Measurements from ENCODE around the gene LAMTOR4. TPM values are rescaled to one million over a fixed set of nuclear protein-coding genes. Genes with fewer than 3 reads are reported as not detected.

The LAMTOR4 gene
- total and polyA plus RNA-seq, 2 of the 13 experiments (the other 11 are each of a cell fraction or from before 2014, with no cell fraction given) = 115 to 118 TPM

DNA sequence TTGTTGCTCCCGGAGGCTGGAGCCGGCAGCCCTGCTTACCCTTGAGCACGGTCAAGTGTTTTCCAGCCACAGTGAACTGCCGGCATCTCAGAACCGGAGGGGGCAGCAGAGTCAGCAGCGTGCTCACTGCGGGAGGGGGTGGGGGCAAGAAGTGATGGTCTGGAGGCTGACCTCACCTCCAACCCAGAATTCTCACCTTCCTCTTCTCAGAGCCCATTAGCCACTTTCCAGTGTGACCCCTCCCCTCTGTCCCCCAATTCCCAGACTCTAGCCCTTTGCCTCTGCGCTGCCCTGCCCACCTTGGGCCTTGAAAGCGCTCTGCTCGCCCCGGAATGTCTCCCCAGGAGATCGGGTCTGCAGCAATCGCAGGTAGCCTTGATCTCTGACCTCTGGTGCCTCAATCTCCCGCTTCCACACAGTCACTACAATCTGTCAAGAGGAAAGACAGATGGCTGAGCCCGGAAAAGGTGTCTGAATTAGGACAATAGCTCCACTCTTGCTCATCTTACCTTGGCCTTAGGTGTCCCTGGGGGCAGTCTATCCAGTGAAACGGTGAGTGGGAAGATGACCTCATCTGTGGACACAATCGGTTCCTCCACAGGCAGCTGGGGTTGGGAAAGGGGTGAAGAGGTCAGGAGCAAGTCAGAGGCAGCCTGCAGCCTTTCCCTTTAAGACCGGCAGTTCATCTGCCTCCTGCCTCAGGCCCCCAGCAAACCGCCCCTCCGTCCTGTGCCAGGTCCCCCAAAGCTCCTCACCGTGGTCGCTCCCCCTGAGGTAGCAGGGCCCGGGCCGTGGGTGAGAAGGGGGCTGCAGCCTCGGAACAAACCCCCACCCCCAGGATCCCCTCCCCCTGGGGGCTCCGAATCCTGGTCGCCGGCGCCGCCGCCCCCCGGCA is 8.9 kb downstream of the LAMTOR4 start (continued):
- TF ChIP-seq, protein P1, sequence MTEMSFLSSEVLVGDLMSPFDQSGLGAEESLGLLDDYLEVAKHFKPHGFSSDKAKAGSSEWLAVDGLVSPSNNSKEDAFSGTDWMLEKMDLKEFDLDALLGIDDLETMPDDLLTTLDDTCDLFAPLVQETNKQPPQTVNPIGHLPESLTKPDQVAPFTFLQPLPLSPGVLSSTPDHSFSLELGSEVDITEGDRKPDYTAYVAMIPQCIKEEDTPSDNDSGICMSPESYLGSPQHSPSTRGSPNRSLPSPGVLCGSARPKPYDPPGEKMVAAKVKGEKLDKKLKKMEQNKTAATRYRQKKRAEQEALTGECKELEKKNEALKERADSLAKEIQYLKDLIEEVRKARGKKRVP (CRISPR knock-in tag; IDR thresholded peaks at IDR 0.05) = peak in 1 of 2 experiments; percentile 52; a peak in 1 of 4 replicates
- TF ChIP-seq, protein P2, sequence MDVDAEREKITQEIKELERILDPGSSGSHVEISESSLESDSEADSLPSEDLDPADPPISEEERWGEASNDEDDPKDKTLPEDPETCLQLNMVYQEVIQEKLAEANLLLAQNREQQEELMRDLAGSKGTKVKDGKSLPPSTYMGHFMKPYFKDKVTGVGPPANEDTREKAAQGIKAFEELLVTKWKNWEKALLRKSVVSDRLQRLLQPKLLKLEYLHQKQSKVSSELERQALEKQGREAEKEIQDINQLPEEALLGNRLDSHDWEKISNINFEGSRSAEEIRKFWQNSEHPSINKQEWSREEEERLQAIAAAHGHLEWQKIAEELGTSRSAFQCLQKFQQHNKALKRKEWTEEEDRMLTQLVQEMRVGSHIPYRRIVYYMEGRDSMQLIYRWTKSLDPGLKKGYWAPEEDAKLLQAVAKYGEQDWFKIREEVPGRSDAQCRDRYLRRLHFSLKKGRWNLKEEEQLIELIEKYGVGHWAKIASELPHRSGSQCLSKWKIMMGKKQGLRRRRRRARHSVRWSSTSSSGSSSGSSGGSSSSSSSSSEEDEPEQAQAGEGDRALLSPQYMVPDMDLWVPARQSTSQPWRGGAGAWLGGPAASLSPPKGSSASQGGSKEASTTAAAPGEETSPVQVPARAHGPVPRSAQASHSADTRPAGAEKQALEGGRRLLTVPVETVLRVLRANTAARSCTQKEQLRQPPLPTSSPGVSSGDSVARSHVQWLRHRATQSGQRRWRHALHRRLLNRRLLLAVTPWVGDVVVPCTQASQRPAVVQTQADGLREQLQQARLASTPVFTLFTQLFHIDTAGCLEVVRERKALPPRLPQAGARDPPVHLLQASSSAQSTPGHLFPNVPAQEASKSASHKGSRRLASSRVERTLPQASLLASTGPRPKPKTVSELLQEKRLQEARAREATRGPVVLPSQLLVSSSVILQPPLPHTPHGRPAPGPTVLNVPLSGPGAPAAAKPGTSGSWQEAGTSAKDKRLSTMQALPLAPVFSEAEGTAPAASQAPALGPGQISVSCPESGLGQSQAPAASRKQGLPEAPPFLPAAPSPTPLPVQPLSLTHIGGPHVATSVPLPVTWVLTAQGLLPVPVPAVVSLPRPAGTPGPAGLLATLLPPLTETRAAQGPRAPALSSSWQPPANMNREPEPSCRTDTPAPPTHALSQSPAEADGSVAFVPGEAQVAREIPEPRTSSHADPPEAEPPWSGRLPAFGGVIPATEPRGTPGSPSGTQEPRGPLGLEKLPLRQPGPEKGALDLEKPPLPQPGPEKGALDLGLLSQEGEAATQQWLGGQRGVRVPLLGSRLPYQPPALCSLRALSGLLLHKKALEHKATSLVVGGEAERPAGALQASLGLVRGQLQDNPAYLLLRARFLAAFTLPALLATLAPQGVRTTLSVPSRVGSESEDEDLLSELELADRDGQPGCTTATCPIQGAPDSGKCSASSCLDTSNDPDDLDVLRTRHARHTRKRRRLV (CRISPR knock-in tag; IDR thresholded peaks at IDR 0.05) = no peak
- TF ChIP-seq CENPX (CRISPR knock-in tag; IDR thresholded peaks at IDR 0.05) = no peak
- TF ChIP-seq FOXK2 (IDR thresholded peaks at IDR 0.05) = no peak
- TF ChIP-seq ZNF354B (CRISPR knock-in tag; IDR thresholded peaks at IDR 0.05) = no peak
- TF ChIP-seq, protein P3, sequence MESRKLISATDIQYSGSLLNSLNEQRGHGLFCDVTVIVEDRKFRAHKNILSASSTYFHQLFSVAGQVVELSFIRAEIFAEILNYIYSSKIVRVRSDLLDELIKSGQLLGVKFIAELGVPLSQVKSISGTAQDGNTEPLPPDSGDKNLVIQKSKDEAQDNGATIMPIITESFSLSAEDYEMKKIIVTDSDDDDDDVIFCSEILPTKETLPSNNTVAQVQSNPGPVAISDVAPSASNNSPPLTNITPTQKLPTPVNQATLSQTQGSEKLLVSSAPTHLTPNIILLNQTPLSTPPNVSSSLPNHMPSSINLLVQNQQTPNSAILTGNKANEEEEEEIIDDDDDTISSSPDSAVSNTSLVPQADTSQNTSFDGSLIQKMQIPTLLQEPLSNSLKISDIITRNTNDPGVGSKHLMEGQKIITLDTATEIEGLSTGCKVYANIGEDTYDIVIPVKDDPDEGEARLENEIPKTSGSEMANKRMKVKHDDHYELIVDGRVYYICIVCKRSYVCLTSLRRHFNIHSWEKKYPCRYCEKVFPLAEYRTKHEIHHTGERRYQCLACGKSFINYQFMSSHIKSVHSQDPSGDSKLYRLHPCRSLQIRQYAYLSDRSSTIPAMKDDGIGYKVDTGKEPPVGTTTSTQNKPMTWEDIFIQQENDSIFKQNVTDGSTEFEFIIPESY (CRISPR knock-in tag; IDR thresholded peaks at IDR 0.05) = no peak
- no peak for TF ChIP-seq ZNF724P (CRISPR knock-in tag; IDR thresholded peaks at IDR 0.05; ENCODE audit: borderline replicate concordance)
- TF ChIP-seq FOXP1 (IDR thresholded peaks at IDR 0.05) = no peak
- TF ChIP-seq FOXP1 (CRISPR knock-in tag; IDR thresholded peaks at IDR 0.05) = peak; percentile 37; the same call in 1 of the 2 replicates
- TF ChIP-seq, protein P4, sequence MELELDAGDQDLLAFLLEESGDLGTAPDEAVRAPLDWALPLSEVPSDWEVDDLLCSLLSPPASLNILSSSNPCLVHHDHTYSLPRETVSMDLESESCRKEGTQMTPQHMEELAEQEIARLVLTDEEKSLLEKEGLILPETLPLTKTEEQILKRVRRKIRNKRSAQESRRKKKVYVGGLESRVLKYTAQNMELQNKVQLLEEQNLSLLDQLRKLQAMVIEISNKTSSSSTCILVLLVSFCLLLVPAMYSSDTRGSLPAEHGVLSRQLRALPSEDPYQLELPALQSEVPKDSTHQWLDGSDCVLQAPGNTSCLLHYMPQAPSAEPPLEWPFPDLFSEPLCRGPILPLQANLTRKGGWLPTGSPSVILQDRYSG (CRISPR knock-in tag; IDR thresholded peaks at IDR 0.05) = no peak
- 0 out of 2 replicates have a peak, but pooled peaks have one; percentile 40 for TF ChIP-seq HMG20B (CRISPR knock-in tag; conservative IDR thresholded peaks at IDR 0.05)
- no peak for TF ChIP-seq POLR2G (IDR thresholded peaks at IDR 0.05; ENCODE audit: low read depth, low read length)
- TF ChIP-seq, protein P5, sequence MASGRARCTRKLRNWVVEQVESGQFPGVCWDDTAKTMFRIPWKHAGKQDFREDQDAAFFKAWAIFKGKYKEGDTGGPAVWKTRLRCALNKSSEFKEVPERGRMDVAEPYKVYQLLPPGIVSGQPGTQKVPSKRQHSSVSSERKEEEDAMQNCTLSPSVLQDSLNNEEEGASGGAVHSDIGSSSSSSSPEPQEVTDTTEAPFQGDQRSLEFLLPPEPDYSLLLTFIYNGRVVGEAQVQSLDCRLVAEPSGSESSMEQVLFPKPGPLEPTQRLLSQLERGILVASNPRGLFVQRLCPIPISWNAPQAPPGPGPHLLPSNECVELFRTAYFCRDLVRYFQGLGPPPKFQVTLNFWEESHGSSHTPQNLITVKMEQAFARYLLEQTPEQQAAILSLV (CRISPR knock-in tag; IDR thresholded peaks at IDR 0.05; ENCODE audit: borderline replicate concordance) = no peak
- TF ChIP-seq, protein P6, sequence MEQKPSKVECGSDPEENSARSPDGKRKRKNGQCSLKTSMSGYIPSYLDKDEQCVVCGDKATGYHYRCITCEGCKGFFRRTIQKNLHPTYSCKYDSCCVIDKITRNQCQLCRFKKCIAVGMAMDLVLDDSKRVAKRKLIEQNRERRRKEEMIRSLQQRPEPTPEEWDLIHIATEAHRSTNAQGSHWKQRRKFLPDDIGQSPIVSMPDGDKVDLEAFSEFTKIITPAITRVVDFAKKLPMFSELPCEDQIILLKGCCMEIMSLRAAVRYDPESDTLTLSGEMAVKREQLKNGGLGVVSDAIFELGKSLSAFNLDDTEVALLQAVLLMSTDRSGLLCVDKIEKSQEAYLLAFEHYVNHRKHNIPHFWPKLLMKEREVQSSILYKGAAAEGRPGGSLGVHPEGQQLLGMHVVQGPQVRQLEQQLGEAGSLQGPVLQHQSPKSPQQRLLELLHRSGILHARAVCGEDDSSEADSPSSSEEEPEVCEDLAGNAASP (CRISPR knock-in tag; IDR thresholded peaks at IDR 0.05; ENCODE audit: borderline replicate concordance) = peak; percentile 91
- TF ChIP-seq ZNF225 (CRISPR knock-in tag; IDR thresholded peaks at IDR 0.05) = 0 out of 2 replicates have a peak, but pooled peaks have one; percentile 29
